GM21515 (cell line): Measurements from ENCODE around the gene RNF5.

ENCODE experiments used
- ATAC-seq: cut with Tn5 transposase; IDR thresholded peaks from one replicate; pipeline ENCODE4 v1.9.1; 2021; ENCODE audit not compliant: unreplicated experiment

RNF5 gene

GRCh38 chr6:32151863-32152768, 26.1 kb upstream of the RNF5 start, which contains the start of gene PRRT1:
TSS of gene PRRT1 (minus strand) at chr6:32151939. CDS start at chr6:32151827, 112 bp downstream.
- ATAC-seq = no peak

- ATAC-seq = no peak
Observed at GRCh38 chr6:32152769-32153563, 25.2 kb upstream of the RNF5 start.

- ATAC-seq = no peak
Observed at GRCh38 chr6:32153564-32154513, 24.4 kb upstream of the RNF5 start, which contains the start of gene PPT2. TSS of gene PPT2 (plus strand) at chr6:32154141. CDS start at chr6:32154595, 454 bp downstream.

GRCh38 chr6:32154514-32155161, 23.6 kb upstream of the RNF5 start:
- ATAC-seq = no peak

GRCh38 chr6:32156891-32157290, 21.3 kb upstream of the RNF5 start:
- no peak for ATAC-seq

- no peak for ATAC-seq
Observed at GRCh38 chr6:32158052-32158451, 20.2 kb upstream of the RNF5 start.

GRCh38 chr6:32163559-32164258, 14.5 kb upstream of the RNF5 start:
- ATAC-seq = no peak

- no peak for ATAC-seq
Observed at GRCh38 chr6:32164295-32164694, 13.9 kb upstream of the RNF5 start, which contains the start of gene EGFL8. TSS of gene EGFL8 (plus strand) at chr6:32164595. CDS start at chr6:32166166, 1,571 bp downstream.

GRCh38 chr6:32166411-32167061, 11.7 kb upstream of the RNF5 start:
- no peak for ATAC-seq

- ATAC-seq = no peak
Observed at GRCh38 chr6:32167154-32167760, 10.9 kb upstream of the RNF5 start.

- no peak for ATAC-seq
Observed at GRCh38 chr6:32167761-32168262, 10.4 kb upstream of the RNF5 start.

GRCh38 chr6:32168350-32168749, 9.9 kb upstream of the RNF5 start:
- no peak for ATAC-seq

GRCh38 chr6:32168807-32169591, 9.2 kb upstream of the RNF5 start:
- no peak for ATAC-seq

- ATAC-seq = no peak
Observed at GRCh38 chr6:32170294-32170693, 7.9 kb upstream of the RNF5 start.

- ATAC-seq = no peak
Observed at GRCh38 chr6:32171234-32171633, 7.0 kb upstream of the RNF5 start.

- ATAC-seq = no peak
Observed at GRCh38 chr6:32173051-32173727, 5.0 kb upstream of the RNF5 start.

GRCh38 chr6:32174416-32174815, 3.8 kb upstream of the RNF5 start:
- no peak for ATAC-seq
